Measurements from ENCODE around the gene TMEM101. TPM values are rescaled to one million over a fixed set of nuclear protein-coding genes. Genes with fewer than 3 reads are reported as not detected.

The TMEM101 gene
- total RNA-seq, 1 donor from 2014 or later, result 20.7 TPM

Other genes starting within 250 kb of the TMEM101 start
- gene DUSP3, start 236.0 kb downstream of the TMEM101 start, total RNA-seq, result 243 TPM
- gene CFAP97D1, start 234.5 kb downstream of the TMEM101 start, total RNA-seq, result not detected
- 55.5 TPM for gene MPP3, start 181.8 kb downstream of the TMEM101 start, total RNA-seq
- gene CD300LG, start 167.8 kb downstream of the TMEM101 start, total RNA-seq, result 19.1 TPM
- gene MPP2, start 107.4 kb downstream of the TMEM101 start, total RNA-seq, result 17.1 TPM
- gene PPY, start 72.5 kb downstream of the TMEM101 start, total RNA-seq, result not detected
- gene PYY, start 61.0 kb downstream of the TMEM101 start, total RNA-seq, result not detected
- gene NAGS, start 10.3 kb downstream of the TMEM101 start, total RNA-seq, result 0.57 TPM
- gene LSM12, start 51.7 kb upstream of the TMEM101 start, total RNA-seq, result 58.2 TPM
- 26.3 TPM for gene G6PC3, start 55.8 kb upstream of the TMEM101 start, total RNA-seq
- gene HDAC5, start 108.7 kb upstream of the TMEM101 start, total RNA-seq, result 81.4 TPM
- gene HROB, start 127.0 kb upstream of the TMEM101 start, total RNA-seq, result 1.5 TPM
- gene ASB16, start 155.7 kb upstream of the TMEM101 start, total RNA-seq, result 17.0 TPM
- 23.6 TPM for gene TMUB2, start 172.0 kb upstream of the TMEM101 start, total RNA-seq
- gene ATXN7L3, start 184.9 kb upstream of the TMEM101 start, total RNA-seq, result 36.0 TPM
- gene UBTF, start 204.7 kb upstream of the TMEM101 start, total RNA-seq, result 65.2 TPM